NCI-H2029 (cell line): ENCODE measurements around the gene C17orf113.

Source experiments
- DNase-seq: peaks from one replicate; lab custom pipeline; 2025; lab: John Stamatoyannopoulos, UW

C17orf113 gene

DNA sequence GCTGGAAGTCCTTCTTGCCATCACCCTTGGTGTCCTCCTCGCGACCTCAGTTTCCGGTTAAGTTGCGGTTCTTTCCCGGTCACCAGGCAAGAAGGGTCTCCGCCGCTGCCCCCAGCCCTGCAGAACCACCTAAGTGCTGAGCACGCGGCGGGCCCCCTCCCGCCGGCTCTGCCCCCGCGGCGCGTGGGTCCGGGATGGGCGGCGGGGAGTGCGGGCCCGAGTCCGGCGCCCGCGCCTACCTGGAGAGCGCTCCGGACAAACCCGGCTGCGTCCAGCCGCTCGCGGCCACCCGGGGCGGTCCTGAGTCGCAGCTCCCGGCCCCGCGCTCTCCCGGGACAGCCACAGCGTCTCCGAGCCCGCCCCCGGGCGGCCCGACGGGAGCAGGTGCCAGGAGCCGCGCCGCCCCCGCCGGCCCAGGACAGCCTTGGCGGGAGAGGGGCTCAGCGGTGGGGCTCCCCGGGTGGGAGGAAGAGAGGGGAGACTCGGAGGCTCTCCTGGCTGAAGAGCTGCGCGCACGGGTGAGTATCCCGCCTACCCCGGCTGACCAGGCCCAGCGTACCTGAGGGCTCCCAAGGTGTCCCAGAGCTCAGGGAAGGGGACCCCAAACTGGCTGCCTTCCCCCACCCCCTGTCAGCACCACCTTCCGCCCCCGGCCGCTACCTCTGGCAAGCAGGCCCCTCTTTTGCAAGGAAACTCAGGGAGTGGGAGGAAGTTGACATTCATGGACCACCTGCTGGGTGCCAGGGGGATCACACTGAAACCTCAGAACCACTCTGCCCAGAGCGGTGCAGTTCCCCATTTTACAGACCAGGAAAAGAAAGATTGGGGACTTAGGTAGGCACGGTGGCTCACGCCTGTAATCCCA is 22.2 kb upstream of the C17orf113 start:
- DNase-seq, result no peak

GRCh38 chr17:42071810-42072209 is 21.4 kb upstream of the C17orf113 start:
- no peak for DNase-seq

DNA sequence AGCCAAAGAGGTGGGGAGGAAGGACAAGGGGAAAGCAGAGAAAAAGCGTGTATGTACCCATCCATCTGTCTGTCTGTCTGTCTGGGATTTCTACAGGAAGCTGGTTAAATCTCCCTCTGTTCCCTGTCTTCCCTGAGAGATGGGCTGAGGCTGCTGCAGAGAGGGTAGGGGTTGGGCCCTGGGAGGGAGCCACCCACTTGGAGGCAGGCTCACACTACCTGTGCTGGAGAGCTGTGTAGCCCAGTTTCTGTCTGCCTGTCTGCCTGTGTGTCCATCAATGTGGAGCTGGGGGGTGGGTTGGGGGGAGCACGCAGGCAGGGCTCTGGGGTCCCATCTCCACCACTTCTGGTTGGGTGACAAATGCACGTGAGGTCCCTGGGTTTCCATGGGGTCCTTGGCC is 18.6 kb upstream of the C17orf113 start:
- DNase-seq, result no peak

DNA sequence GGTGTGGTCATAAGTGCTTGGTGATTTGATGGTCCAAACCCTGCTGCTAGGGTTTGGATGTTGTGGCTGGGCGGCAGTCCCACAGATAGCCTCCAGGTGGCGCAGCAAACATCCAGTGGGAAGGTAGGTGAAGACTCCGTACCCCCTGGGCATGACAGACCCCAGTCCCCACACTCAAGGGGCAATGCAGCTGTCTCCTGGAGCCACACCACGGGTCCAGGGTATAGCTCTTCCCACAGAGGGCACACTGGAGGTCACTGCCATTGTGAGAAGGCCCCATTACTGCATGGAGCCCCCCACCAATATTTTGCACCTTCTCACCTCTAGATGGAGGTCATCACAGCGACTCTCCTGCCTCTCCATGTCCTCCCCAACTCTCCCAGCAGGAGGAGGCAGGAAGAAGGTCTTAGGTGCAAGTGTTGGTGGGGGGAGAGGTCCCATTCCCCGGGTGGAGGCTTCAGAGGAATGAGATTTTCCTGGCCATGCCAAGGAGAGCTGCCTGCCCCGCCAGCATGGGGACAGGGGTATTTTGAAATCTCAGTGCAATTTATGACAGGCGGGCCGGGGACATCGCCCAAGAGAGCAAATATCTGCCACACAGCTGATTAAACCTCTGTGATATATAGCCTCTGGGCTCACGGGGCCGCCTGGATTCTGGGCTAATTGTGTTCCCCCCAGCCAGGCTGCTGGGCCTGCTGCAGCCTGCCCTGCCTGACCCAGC is 17.1 kb upstream of the C17orf113 start:
- peak; percentile 6 for DNase-seq

GRCh38 chr17:42065201-42065600 is 14.8 kb upstream of the C17orf113 start:
- DNase-seq, result no peak

- DNase-seq, result no peak
These were observed 12.3 kb upstream of the C17orf113 start for GRCh38 chr17:42062681-42063080.

DNA sequence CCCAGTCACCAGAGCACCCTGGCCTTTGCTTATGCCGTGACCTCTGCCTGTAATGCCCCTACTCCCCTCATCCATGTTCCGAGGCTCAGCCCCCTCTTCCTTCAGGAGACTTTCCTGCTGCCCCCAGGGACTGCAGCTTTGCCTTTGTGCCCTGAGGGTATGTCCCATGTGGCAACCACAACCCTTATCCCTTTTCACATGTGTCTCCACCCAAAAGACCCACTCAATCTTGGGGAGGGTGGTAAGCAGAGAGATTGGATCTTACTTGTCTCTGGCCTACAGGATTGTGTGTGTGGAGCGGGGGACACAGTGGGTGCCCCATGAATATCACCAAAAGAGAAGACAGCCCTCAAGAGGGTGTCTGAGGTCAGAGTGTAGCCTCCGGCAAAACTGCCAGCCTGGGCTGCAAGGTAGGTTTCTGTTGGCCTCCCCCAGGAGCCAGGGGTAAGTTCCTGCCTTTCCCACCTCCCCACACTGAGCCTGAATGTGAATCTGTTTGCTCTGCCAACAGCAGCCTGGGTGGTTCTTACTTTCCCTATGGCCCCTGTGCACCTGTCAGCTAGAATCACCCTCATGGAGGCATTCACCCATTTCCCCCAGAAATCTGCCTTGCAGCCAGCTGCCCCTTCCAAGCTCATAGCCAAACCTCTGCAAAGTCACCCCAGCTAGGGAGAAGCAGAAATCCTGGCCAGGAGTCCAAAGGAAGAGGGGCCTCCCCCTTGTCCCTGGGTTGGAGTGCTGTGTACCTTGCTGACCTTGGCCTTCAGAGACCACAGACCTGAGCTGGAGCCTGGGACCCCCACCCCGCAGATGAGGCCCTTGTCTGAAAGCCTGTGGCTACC is 11.5 kb upstream of the C17orf113 start:
- no peak for DNase-seq

- DNase-seq, result no peak
These were observed 9.8 kb upstream of the C17orf113 start for GRCh38 chr17:42060231-42060630.

- no peak for DNase-seq
These were observed 9.4 kb upstream of the C17orf113 start for GRCh38 chr17:42059815-42060214.

DNA sequence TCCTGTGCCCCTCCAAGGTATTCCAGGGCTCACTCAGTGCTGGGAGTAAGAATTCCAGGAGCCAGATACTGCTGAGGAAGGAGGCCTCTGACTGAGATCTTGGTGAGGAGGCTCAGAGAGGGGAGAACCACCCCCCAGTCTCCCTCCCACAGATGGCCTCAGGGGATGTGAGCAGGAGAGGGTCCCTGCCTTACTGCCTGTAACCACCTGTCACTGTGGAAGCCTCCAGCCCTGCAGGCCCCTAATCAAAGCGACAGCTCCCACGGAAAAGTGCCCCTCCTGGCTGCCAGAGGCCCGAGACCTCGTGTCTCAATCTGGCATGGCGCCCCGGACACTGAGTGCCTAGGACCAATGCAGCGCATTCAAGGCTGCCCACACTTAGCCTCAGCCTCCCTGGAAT is 7.7 kb upstream of the C17orf113 start:
- DNase-seq, result no peak

DNA sequence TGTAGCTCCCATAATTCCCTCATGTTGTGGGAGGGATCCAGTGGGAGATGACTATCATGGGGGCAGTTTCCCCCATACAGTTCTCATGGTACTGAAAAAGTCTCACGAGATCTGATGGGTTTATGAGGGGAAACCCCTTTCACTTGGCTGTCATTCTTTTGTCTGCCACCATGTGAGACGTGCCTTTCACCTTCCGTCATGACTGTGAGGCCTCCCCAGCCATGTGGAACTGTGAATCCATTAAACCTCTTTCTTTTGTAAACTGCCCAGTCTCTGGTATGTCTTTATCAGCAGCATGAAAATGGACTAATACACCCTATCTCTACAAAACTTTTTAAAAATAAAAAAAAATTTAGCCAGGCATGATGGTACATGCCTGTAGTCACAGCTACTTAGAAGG is 6.2 kb upstream of the C17orf113 start:
- DNase-seq, result no peak

GRCh38 chr17:42055496-42055895 is 5.1 kb upstream of the C17orf113 start:
- no peak for DNase-seq

DNA sequence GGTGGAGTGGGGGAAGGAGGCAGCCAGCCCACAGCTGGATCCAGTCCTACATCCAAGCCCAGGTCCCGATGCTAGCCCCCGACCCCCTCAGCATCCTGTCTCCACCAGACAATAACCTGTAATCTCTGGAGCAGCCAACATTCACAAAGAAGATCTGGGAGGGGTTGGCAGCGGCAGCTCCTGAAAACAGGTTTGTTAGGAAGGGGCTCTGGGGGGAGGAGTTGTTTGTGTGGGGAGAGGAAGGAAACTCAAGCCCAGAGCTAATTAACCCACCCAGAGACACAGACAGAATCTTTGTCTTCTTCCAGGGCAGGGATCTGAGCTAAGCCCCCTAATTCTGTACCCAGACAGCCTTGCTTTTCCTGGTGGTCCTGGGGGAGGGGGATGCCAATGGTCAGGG is 4.6 kb upstream of the C17orf113 start:
- DNase-seq, result no peak

GRCh38 chr17:42053731-42054500 is 3.5 kb upstream of the C17orf113 start:
- no peak for DNase-seq

- no peak for DNase-seq
These were observed 2.0 kb upstream of the C17orf113 start for GRCh38 chr17:42052346-42052877.

DNA sequence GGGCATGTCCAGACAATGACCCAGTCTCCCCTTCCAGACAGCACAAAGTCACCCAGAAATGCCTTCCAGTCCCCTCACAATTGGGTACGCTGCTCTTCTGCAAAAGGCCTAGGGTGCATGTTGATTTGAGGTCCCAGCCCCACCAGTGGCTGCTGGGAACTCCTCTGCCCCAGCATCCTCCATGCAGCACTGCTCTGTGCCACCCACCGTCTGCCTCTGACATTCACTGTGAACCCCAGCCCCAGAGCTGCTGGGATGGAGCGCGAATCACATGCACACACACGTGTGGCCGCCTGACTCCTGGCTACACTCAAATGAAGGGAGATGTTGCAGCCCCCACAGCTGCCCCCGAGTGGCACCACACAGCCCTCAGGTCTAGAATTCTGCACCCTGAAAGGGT is 1.2 kb upstream of the C17orf113 start:
- no peak for DNase-seq

- no peak for DNase-seq
These were observed 606 bp upstream of the C17orf113 start for GRCh38 chr17:42051013-42051400.

DNA sequence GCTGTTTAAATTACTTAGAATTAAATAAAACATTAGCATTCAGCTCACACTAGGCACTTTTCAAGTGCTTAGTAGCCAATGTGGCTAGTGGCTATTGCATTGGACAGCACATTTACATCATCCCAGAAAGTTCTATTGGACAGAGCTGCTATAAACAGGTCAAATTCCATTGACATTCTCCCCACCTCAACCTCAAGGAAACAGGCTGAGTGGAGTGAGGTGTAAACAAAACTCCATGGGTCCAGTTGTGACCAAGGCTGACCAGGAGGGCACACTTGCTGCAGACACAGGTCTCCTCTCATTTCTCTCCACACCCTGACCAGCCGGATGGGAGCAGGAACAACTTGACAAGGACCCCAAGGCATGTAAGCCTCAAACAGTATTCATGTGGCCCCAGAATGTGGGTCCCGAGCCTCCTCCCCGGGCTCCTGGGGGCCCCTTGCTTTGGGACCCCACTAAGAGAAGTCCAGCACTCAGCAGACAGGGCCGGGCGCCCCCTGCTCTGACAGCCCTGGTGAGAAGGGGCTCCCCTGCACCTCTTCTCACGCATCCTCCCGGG is 488 bp downstream of the C17orf113 start:
- DNase-seq, result no peak

DNA sequence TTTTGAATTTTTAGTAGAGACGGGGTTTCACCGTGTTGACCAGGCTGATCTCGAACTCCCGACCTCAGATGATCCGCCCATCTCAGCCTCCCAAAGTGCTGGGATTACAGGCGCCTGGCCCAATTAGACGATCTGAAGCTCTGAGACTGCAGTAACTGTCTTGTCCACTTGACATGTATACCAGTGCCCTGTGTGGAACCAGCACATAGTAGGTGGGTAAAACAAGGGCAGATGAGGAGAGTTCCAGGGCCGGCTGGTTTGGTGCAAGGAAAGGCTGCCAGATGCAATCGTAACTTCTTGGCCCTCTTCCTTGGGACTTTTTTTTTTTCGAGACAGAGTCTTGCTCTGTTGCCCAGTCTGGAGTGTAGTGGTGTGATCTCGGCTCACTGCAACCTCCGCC is 3.1 kb downstream of the C17orf113 start:
- no peak for DNase-seq

DNA sequence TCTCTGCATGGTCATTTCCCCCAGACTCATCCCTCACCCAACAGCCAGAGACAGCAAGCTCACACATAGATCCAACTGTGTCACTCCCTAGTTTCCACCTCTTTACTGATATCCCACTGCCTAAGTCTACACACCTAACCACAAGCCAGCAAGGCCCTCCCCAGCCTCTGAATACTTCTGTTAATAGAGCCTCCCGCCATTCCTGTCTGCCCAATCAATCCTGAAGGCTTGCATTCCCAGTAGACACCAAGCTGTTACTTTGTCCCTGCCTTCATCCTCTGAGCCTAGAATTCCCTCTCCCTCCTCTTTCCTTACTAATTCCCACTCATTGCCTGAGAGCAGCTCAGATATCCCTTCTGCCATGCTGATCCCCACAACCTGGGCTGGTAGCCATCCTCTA is 4.7 kb downstream of the C17orf113 start:
- no peak for DNase-seq
